ENCODE results near the gene NAA50. TPM values are rescaled to one million over a fixed set of nuclear protein-coding genes. Genes with fewer than 3 reads are reported as not detected.

The NAA50 gene
- total and polyA plus RNA-seq, 10 of the 15 experiments (the other 5 are each of a cell fraction or from before 2014, with no cell fraction given), result 31.7 to 205 (median 110) TPM

DNA sequence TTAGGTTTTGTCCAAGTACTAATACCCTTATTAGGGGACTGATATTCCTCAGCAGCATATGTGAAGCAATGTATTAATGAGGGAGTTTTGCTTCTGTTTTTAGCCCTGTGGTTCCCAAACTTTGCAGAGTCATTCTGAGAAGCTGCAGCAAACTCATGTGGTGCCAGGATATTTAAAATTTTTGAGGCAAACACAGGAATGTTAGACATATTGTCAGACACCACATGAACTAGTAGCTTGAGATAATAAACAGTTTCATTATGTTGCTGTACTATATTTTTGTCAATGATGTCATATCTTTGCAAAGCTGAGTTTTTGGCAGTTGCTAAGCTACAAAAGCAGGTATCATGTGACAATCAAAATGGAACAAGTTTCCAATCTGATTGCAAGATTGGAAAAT lies 37.4 kb upstream of the NAA50 start (continued):
- TF ChIP-seq STAT1 (conservative IDR thresholded peaks at IDR 0.05) (no peak), ATF7 (IDR thresholded peaks at IDR 0.05; ENCODE audit: low read depth) (peak; percentile 98), MTA2 (IDR thresholded peaks at IDR 0.05; ENCODE audit: low read depth) (peak; percentile 45; the same call in 1 of the 2 replicates), IKZF2 (IDR thresholded peaks at IDR 0.05) (peak; percentile 18 to 50; a peak in 1 of 4 replicates), MLLT1 (IDR thresholded peaks at IDR 0.05) (no peak), CBX3 (IDR thresholded peaks at IDR 0.05; ENCODE audit: borderline replicate concordance, low read depth) (no peak), JUNB (IDR thresholded peaks at IDR 0.05) (peak; percentile 79), PRDM15 (CRISPR knock-in tag; IDR thresholded peaks at IDR 0.05) (0 out of 2 replicates have a peak, but pooled peaks have one; percentile 18), KDM1A (IDR thresholded peaks at IDR 0.05; ENCODE audit: borderline replicate concordance) (no peak), SPI1 (IDR thresholded peaks at IDR 0.05; ENCODE audit: borderline replicate concordance, insufficient read depth, low read depth, low read length) (no peak), POLR2AphosphoS5 (IDR thresholded peaks at IDR 0.05; ENCODE audit: low read length) (no peak), TCF3 (IDR thresholded peaks at IDR 0.05; ENCODE audit: borderline replicate concordance, insufficient read depth, low read depth, low read length) (no peak), CREM (IDR thresholded peaks at IDR 0.05; ENCODE audit: low read depth) (0 out of 2 replicates have a peak, but pooled peaks have one; percentile 52), BCL11A (IDR thresholded peaks at IDR 0.05; ENCODE audit: low read depth, low read length) (0 out of 2 replicates have a peak, but pooled peaks have one; percentile 33), SRF (IDR thresholded peaks at IDR 0.05; ENCODE audit: low read depth in 2 of 2, low read length in 2 of 2) (no peak)
- TF ChIP-seq, protein P1, sequence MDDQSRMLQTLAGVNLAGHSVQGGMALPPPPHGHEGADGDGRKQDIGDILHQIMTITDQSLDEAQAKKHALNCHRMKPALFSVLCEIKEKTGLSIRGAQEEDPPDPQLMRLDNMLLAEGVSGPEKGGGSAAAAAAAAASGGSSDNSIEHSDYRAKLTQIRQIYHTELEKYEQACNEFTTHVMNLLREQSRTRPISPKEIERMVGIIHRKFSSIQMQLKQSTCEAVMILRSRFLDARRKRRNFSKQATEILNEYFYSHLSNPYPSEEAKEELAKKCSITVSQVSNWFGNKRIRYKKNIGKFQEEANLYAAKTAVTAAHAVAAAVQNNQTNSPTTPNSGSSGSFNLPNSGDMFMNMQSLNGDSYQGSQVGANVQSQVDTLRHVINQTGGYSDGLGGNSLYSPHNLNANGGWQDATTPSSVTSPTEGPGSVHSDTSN (IDR thresholded peaks at IDR 0.05; ENCODE audit: insufficient replicate concordance, low read depth, low read length), result no peak
- TF ChIP-seq, protein P2, sequence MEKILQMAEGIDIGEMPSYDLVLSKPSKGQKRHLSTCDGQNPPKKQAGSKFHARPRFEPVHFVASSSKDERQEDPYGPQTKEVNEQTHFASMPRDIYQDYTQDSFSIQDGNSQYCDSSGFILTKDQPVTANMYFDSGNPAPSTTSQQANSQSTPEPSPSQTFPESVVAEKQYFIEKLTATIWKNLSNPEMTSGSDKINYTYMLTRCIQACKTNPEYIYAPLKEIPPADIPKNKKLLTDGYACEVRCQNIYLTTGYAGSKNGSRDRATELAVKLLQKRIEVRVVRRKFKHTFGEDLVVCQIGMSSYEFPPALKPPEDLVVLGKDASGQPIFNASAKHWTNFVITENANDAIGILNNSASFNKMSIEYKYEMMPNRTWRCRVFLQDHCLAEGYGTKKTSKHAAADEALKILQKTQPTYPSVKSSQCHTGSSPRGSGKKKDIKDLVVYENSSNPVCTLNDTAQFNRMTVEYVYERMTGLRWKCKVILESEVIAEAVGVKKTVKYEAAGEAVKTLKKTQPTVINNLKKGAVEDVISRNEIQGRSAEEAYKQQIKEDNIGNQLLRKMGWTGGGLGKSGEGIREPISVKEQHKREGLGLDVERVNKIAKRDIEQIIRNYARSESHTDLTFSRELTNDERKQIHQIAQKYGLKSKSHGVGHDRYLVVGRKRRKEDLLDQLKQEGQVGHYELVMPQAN (conservative IDR thresholded peaks at IDR 0.05), result no peak
- TF ChIP-seq, protein P3, sequence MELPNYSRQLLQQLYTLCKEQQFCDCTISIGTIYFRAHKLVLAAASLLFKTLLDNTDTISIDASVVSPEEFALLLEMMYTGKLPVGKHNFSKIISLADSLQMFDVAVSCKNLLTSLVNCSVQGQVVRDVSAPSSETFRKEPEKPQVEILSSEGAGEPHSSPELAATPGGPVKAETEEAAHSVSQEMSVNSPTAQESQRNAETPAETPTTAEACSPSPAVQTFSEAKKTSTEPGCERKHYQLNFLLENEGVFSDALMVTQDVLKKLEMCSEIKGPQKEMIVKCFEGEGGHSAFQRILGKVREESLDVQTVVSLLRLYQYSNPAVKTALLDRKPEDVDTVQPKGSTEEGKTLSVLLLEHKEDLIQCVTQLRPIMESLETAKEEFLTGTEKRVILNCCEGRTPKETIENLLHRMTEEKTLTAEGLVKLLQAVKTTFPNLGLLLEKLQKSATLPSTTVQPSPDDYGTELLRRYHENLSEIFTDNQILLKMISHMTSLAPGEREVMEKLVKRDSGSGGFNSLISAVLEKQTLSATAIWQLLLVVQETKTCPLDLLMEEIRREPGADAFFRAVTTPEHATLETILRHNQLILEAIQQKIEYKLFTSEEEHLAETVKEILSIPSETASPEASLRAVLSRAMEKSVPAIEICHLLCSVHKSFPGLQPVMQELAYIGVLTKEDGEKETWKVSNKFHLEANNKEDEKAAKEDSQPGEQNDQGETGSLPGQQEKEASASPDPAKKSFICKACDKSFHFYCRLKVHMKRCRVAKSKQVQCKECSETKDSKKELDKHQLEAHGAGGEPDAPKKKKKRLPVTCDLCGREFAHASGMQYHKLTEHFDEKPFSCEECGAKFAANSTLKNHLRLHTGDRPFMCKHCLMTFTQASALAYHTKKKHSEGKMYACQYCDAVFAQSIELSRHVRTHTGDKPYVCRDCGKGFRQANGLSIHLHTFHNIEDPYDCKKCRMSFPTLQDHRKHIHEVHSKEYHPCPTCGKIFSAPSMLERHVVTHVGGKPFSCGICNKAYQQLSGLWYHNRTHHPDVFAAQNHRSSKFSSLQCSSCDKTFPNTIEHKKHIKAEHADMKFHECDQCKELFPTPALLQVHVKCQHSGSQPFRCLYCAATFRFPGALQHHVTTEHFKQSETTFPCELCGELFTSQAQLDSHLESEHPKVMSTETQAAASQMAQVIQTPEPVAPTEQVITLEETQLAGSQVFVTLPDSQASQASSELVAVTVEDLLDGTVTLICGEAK (IDR thresholded peaks at IDR 0.05; ENCODE audit: borderline replicate concordance), result no peak

Measured in GM12878 (cell line).